Activated CD8-positive, alpha-beta memory T cell treated with anti-CD3 and anti-CD28 coated beads for 36 hours (primary cell): ENCODE data around the gene NGEF. TPM values are rescaled to one million over a fixed set of nuclear protein-coding genes. Genes with fewer than 3 reads are reported as not detected.
"Not testable (repeated sequence)": the region's sequence is repeated elsewhere in the genome, so short reads cannot be mapped to it uniquely, and the experiment has no call there.

Experiments
- CTCF ChIA-PET: fragments of 350-600 bp; sonication (Branson Sonifier 250); formaldehyde crosslinking; loops from one replicate; lab custom pipeline; 2021; ENCODE audit warnings: antibody characterized with exemption; lab: Charles Lee
- POLR2A ChIA-PET: fragments of 350-600 bp; sonication (Branson Sonifier 250); formaldehyde crosslinking; loops from one replicate; lab custom pipeline; 2021; ENCODE audit warnings: antibody characterized with exemption; lab: Charles Lee
- total RNA-seq, 2 experiments: library from RNA; stranded (reverse); gene quantifications; one replicate each; pipeline ENCODE4 v1.2.3, GENCODE V29; 2021

NGEF gene
- total RNA-seq, 2 experiments from 2014 or later: 0.10 to 0.13 TPM

DNA sequence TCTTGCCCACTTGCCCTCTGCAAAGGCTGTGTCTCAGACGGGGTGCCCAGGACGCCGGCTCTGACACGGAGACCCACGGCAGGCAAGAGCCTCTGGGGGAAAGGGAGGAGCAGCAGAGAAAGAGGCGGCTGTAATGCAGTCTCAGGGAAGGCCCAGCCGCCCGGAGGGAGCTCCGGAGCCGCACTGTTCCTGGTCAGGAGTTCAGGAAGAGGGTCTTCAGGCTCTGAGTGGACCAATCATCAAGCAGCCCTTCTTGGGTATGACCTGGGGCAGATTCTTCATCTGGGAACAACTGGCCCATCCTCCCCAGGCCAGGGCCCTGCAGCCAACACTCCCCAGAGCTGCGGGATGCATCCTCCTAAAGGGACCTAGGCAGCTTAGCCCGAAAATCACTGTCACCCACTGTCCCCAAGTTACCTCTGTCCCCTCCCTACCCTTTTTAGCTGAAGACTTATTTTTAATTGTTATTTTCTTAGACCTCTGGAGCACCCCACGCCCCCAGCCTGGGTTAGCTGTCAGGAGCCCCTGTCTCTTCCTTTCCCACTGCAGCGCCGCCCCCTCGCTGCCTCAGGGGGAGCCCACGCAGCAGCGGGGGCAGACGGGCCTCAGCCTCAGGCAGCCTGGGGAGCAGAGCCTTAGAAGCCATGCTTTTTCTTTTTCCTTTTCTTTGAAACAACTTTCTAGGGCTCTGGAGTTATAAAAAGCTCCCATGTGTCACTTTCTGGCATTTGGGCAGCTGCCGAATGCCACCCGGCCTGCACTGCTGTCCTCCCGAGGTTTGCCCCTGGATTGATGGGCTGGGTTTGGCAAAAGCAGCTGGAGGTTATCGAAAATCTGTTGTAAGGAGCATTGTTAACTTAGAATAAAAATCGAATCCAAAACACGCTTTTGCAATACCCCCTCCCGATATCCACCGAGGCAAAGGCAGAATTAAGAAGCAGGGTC is 18.8 kb upstream of the NGEF start:
- CTCF ChIA-PET: no interaction called here

GRCh38 chr2:233029321-233029720 is 16.3 kb upstream of the NGEF start:
- ChIA-PET POLR2A (no interaction called here), CTCF (interaction anchor here (1.0 to 1.3 kb wide), 4 partner anchors 31 to 154 kb away, joined by 3 to 4 read pairs (median 3); partner anchors contain the start of gene INPP5D)

More for the DNA sequence above, 18.8 kb upstream of the NGEF start:
- POLR2A ChIA-PET: no interaction called here

DNA sequence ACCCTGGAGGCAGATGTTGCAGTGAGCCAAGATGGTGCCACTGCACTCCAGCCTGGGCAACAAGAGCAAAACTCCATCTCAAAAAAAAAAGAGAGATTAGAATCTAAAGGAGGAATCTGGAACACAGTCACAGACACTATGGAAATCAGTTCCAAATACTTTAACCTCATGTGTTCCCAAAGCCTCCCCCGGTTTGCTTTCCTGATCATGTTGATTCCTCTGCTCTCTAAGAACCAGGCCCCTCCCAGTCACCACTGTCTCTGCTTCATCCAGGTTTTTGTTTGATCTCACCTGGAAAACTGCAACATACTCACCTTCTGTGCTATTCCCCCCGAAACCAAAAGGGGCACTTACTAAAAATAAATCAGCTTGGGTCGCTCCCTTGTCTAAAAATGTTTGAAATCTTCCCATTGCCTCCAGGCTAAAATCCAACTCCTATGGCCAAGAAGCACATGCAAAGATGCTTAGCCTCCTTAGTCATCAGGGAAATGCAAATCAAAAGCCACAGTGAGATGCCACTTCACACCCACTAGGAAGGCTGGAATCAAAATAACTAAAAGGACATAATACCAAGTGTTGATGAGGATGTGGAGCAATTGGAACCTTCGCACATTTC is 13.2 kb upstream of the NGEF start:
- CTCF ChIA-PET: interaction anchor here (1.0 kb wide), 1 partner anchor 10 kb away, joined by 4 read pairs; no protein-coding TSS in a partner anchor
- POLR2A ChIA-PET: no interaction called here

- ChIA-PET POLR2A (no interaction called here), CTCF (interaction anchor here (1.0 kb wide), 1 partner anchor 9 kb away, joined by 4 read pairs; no protein-coding TSS in a partner anchor)
These were observed 12.7 kb upstream of the NGEF start for GRCh38 chr2:233025706-233026105.

- ChIA-PET POLR2A (no interaction called here), CTCF (no interaction called here)
These were observed 10.8 kb upstream of the NGEF start for GRCh38 chr2:233023761-233024410.

DNA sequence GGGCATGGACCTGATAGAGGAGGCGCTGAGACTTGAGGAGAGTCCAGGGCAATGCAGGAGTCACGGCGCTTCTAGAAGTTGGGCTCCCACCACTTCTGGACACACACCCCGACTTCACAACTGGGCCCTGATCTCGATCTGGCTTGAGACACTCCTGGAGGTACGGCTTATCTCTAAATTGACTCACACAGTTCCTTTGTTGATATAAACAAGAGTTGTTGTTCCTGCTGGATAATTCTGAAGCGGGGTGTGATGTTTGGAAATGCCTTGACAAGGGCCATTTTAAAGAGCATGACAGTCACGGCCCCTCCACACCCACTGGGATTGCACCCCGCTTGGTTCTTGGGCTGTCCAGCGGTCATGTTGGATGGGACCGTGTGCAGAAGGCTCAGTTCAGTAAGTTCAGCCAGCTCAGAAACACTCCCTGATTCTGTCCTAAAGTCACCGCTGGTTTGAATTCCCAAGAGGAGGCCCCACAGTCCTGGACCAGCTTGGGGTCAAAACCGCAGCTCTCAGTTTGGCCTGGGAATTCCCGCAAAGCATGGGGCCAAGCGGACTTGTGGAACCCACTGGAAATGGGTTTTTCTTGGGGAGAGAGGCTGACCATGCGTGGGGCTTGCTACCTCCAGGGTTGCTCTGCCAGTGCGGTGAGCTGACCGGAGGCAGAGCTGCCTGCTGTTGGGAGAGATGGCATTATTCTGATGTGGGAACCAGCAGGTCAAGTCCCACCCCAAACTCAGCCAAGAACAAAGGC is 10.1 kb upstream of the NGEF start:
- ChIA-PET POLR2A (no interaction called here), CTCF (no interaction called here)

DNA sequence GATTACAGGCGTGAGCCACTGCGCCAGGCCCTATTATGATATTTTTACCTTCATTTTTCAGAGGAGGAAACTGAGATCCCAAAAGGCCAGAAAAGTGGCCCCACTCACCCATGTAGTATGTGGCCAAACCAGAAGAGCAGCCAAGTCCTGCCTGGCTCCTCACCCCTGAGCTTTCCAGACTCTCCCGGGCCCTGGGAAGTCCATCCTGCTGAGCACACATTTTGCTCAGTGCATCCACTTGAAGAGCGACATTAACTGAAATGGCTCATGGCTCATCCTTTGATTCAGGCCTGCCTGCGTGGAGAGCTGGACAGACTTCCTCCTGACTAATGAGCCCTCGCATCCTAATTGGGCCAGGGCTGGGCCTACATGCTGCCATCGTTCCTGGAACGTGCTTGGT is 9.5 kb upstream of the NGEF start:
- ChIA-PET POLR2A (no interaction called here), CTCF (no interaction called here)

- CTCF ChIA-PET: no interaction called here
These were observed 8.7 kb upstream of the NGEF start for GRCh38 chr2:233021771-233022170.

DNA sequence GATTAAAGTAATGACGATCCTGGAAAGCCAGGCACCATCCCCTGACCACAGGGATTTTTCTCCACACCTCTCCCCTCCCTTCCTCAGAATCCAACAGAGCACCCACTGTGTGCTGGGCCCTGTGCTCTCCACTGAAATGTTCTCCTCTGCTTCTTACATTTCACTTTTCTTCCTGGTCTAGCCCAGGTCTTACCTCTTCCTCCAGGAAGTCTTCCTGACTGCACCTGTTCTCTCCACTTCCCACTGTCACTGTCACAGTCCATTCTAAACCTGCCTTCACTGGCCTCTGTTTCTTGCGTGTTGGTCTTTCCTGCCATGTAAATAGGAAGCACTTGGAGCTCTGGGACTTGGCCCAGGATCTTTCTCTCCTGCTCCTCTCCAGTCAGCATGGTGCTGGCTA is 7.4 kb upstream of the NGEF start:
- ChIA-PET POLR2A (no interaction called here), CTCF (no interaction called here)

More at GRCh38 chr2:233021771-233022170, 8.7 kb upstream of the NGEF start:
- POLR2A ChIA-PET: no interaction called here

DNA sequence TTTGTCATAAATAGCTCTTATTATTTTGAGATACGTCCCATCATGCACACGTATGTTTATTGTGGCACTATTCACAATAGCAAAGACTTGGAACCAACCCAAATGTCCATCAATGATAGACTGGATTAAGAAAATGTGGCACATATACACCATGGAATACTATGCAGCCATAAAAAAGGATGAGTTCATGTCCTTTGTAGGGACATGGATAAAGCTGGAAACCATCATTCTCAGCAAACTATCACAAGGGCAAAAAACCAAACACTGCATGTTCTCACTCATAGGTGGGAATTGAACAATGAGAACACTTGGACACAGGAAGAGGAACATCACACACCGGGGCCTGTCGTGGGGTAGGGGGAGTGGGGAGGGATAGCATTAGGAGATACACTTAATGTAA is 6.6 kb upstream of the NGEF start:
- POLR2A ChIA-PET: not testable (repeated sequence)

GRCh38 chr2:233017947-233018346 is 4.9 kb upstream of the NGEF start:
- ChIA-PET POLR2A (interaction anchor here (0.5 kb wide), 1 partner anchor 1142 kb away, joined by 4 read pairs; no protein-coding TSS in a partner anchor), CTCF (no interaction called here)

More for the DNA sequence above, 6.6 kb upstream of the NGEF start:
- CTCF ChIA-PET: not testable (repeated sequence)

GRCh38 chr2:233015019-233015645 is 2.1 kb upstream of the NGEF start:
- POLR2A ChIA-PET: no interaction called here
- CTCF ChIA-PET: no interaction called here

- ChIA-PET POLR2A (no interaction called here), CTCF (no interaction called here)
These were observed 594 bp upstream of the NGEF start for GRCh38 chr2:233013650-233014049.

DNA sequence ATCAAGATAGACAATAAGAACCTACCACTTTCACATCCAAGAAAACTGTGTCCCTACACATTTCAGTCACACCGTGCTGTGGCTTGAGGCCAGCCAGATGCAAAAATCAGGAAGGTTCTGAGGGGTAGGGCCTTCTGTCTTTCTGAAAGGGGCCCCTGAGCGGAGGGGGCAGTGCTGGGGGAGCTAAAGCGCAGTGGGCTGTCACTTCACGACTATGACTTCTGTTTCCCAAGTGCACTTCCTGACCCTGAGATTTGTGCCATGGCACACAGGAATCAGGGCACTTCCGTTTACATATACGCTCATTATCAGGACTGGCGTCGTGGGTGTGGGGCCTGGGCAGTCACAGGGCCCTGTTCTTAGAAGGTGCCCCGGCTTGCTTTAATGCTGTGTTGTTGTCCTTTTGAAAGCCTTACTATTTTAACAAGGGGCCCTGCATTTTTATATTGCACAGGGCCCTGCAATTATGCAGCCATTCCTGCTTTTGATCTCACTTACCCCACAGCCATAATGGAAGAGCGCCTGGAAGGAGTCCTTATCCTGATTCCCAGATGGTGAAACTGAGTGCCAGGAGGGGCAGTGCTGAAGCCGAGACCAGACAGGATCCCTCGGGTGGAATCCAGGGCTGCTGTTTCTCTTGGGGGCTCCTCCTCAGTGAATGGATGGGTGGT is 620 bp downstream of the NGEF start:
- CTCF ChIA-PET: no interaction called here
- POLR2A ChIA-PET: no interaction called here

GRCh38 chr2:233011702-233012131 is 1.3 kb downstream of the NGEF start:
- ChIA-PET CTCF (interaction anchor here (0.6 kb wide), 1 partner anchor 406 kb away, joined by 4 read pairs; no protein-coding TSS in a partner anchor), POLR2A (no interaction called here)

- POLR2A ChIA-PET: no interaction called here
These were observed 1.8 kb downstream of the NGEF start for GRCh38 chr2:233011268-233011650.

DNA sequence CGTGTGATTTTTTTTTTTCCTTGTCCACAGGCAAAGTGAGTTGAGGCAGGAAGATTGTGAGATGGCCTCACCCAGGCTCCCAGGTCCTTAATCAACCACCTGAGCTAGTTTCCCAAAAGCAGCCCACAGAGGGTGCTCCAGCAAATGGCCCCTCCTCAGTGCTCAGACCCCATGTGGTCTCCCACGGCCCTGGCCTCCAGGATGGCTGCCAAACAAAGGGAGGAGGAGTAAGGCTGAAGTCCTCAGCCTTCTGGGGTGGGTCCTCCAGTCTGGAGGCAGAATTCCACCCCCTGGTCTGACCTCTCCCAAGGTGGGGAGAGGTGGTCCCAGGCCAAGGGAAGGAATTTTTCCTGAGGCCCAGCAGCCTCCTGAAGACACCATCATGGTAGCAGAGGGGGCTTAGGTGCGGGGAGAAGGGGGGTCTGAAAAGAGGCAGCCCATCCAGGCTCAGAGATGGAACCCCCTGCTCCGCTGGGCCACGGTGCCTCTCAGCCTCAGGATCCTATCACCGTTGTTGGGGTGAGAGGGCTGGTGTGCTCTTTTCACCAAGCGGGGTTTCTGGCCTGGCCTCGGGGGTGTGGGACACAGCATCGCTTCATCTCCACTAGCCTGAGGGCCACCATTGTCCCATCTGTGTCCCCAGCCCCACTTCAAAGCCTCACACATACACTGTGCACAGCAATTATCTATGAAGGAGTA is 2.3 kb downstream of the NGEF start:
- ChIA-PET POLR2A (no interaction called here), CTCF (interaction anchor here (0.6 kb wide), 1 partner anchor 405 kb away, joined by 4 read pairs; no protein-coding TSS in a partner anchor)

More at GRCh38 chr2:233011268-233011650, 1.8 kb downstream of the NGEF start:
- CTCF ChIA-PET: interaction anchor here (0.6 kb wide), 1 partner anchor 406 kb away, joined by 4 read pairs; no protein-coding TSS in a partner anchor
